Ovary (tissue), 3 donors: ENCODE data around the gene MBP.

Experiments
- CTCF ChIP-seq, 3 donors: fragments of 450-650 bp in 2 of 3; fragments of 200-600 bp in 1 of 3; IDR thresholded peaks; one replicate each; pipeline versions ENCODE4 v1.5.1 to v1.8.0; 2016 to 2022; ENCODE audit warnings: antibody characterized with exemption in 3 of 3, mild to moderate bottlenecking in 1 of 3
- POLR2A ChIP-seq: fragments of 450-650 bp; IDR thresholded peaks from one replicate; pipeline ENCODE4 v1.6.1; 2017; ENCODE audit warnings: antibody characterized with exemption, mild to moderate bottlenecking, moderate library complexity
- donor health status: DM: no; HTN: no; CAD: no.

- TF ChIP-seq CTCF (IDR thresholded peaks at IDR 0.05), result no peak
- no peak for TF ChIP-seq POLR2A
Observed at GRCh38 chr18:77066689-77067088, 65.9 kb downstream of the MBP start.
